ENCODE data around the gene TMEM26.

DNA sequence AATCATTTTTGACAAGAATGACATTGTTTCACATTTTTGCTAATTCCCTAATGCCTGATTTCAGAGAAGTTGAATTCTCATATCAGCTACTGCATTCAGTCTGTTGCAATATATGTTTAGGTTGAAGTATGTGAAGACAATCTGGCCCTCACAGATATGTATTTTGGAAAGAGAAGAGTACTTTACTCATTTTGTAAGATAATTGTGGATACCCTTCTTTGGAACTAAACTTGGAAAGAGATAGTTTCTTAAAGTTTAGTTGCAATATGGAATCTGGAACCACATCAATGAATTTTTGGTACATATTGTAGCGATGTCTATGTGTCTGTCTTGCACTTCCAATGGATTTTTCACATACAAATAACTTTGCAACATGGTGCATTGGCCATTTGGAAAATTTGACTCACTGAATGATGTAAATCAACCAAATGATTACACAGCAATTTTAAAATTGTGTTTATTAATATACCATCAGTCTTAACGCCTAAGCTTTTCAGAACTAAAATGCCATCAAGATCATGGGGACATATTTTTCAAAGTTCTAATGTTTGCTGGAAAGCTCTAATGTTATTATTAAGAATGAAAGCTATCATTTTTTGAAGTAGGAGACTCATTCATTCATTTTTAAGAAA is 39.3 kb upstream of the TMEM26 start:
- TF ChIP-seq POLR2A (IDR thresholded peaks at IDR 0.05) = no peak
- TF ChIP-seq, protein P1, sequence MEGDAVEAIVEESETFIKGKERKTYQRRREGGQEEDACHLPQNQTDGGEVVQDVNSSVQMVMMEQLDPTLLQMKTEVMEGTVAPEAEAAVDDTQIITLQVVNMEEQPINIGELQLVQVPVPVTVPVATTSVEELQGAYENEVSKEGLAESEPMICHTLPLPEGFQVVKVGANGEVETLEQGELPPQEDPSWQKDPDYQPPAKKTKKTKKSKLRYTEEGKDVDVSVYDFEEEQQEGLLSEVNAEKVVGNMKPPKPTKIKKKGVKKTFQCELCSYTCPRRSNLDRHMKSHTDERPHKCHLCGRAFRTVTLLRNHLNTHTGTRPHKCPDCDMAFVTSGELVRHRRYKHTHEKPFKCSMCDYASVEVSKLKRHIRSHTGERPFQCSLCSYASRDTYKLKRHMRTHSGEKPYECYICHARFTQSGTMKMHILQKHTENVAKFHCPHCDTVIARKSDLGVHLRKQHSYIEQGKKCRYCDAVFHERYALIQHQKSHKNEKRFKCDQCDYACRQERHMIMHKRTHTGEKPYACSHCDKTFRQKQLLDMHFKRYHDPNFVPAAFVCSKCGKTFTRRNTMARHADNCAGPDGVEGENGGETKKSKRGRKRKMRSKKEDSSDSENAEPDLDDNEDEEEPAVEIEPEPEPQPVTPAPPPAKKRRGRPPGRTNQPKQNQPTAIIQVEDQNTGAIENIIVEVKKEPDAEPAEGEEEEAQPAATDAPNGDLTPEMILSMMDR (IDR thresholded peaks at IDR 0.05) = no peak

All from body of pancreas (tissue), 4 donors.